HepG2 (cell line): Measurements from ENCODE around the gene ZNF660. TPM values are rescaled to one million over a fixed set of nuclear protein-coding genes. Genes with fewer than 3 reads are reported as not detected.

Experiments
- ARNTL ChIP-seq: sonication (generic); formaldehyde crosslinking; IDR thresholded peaks from 2 replicates; pipeline ENCODE4 v1.4.0; 2020; ENCODE audit warnings: mild to moderate bottlenecking, missing genetic modification reagents
- BRD4 ChIP-seq: sonication (generic); formaldehyde crosslinking; IDR thresholded peaks from 2 replicates; pipeline ENCODE4 v1.4.0; 2020; ENCODE audit warnings: missing genetic modification reagents
- CTCF ChIP-seq: sonication (generic); formaldehyde crosslinking; IDR thresholded peaks from 2 replicates; pipeline ENCODE4 v1.5.0; 2020; ENCODE audit warnings: mild to moderate bottlenecking, missing genetic modification reagents, moderate library complexity
- KDM2A ChIP-seq: sonication (generic); formaldehyde crosslinking; IDR thresholded peaks from 2 replicates; pipeline ENCODE4 v1.4.0; 2020; ENCODE audit warnings: low read depth, missing genetic modification reagents, borderline replicate concordance
- NR2C2 ChIP-seq: sonication (generic); formaldehyde crosslinking; IDR thresholded peaks from 2 replicates; pipeline ENCODE4 v1.4.0; 2020; ENCODE audit warnings: missing genetic modification reagents, mild to moderate bottlenecking, moderate library complexity, borderline replicate concordance
- PHF20 ChIP-seq: sonication (generic); formaldehyde crosslinking; IDR thresholded peaks from 2 replicates; pipeline ENCODE4 v1.5.0; 2020; ENCODE audit warnings: mild to moderate bottlenecking, missing genetic modification reagents
- POLR2AphosphoS5 ChIP-seq: IDR thresholded peaks from 2 replicates; pipeline ENCODE4 v1.6.1; 2012; ENCODE audit warnings: low read depth, low read length
- ZBTB10 ChIP-seq: sonication (generic); formaldehyde crosslinking; IDR thresholded peaks from 2 replicates; pipeline ENCODE4 v1.4.0; 2020; ENCODE audit warnings: missing genetic modification reagents, borderline replicate concordance
- ZNF142 ChIP-seq: sonication (generic); formaldehyde crosslinking; IDR thresholded peaks from 2 replicates; pipeline ENCODE4 v1.4.0; 2020; ENCODE audit warnings: missing genetic modification reagents
- ZNF761 ChIP-seq: sonication (generic); formaldehyde crosslinking; conservative IDR thresholded peaks from 2 replicates; pipeline ENCODE4 v1.4.0; 2020; ENCODE audit warnings: mild to moderate bottlenecking, missing genetic modification reagents
- polyA plus RNA-seq, 8 experiments: library from polyadenylated mRNA; depleted of rRNA in 3 of 8; stranded (reverse) in 7 of 8; unstranded in 1 of 8; fragments of >200 nt; fragmentation: Illumina TruSeq in 4 of 8; extraction: Trizol in 4 of 8; gene quantifications; 2 replicates each; pipeline versions ENCODE4 v1.2.1 to v1.2.3, GENCODE V29; 2011 to 2016; ENCODE audit warnings: low read depth in 4 of 8, missing spikeins in 1 of 8, mixed read lengths in 1 of 8; ENCODE audit not compliant: insufficient read depth in 1 of 8
- total RNA-seq, 5 experiments: library from RNA; depleted of rRNA; stranded (reverse); fragments of >200 nt; fragmentation: Illumina TruSeq; extraction: Trizol; gene quantifications; 2 replicates each; pipeline ENCODE4 v1.2.3, GENCODE V29; 2016; ENCODE audit warnings: low read depth in 1 of 5
- TF ChIP-seq, protein P1 (sequence below): sonication (generic); formaldehyde crosslinking; IDR thresholded peaks from 2 replicates; pipeline ENCODE4 v1.5.1; 2020; ENCODE audit warnings: mild to moderate bottlenecking, missing genetic modification reagents, moderate library complexity
- TF ChIP-seq, protein P2 (sequence below): sonication (generic); formaldehyde crosslinking; IDR thresholded peaks from 2 replicates; pipeline ENCODE4 v1.5.0; 2020; ENCODE audit warnings: missing genetic modification reagents

ZNF660 gene
- total and polyA plus RNA-seq, 2 of the 13 experiments (the other 11 are each of a cell fraction or from before 2014, with no cell fraction given): 0.91 to 3.3 TPM

DNA sequence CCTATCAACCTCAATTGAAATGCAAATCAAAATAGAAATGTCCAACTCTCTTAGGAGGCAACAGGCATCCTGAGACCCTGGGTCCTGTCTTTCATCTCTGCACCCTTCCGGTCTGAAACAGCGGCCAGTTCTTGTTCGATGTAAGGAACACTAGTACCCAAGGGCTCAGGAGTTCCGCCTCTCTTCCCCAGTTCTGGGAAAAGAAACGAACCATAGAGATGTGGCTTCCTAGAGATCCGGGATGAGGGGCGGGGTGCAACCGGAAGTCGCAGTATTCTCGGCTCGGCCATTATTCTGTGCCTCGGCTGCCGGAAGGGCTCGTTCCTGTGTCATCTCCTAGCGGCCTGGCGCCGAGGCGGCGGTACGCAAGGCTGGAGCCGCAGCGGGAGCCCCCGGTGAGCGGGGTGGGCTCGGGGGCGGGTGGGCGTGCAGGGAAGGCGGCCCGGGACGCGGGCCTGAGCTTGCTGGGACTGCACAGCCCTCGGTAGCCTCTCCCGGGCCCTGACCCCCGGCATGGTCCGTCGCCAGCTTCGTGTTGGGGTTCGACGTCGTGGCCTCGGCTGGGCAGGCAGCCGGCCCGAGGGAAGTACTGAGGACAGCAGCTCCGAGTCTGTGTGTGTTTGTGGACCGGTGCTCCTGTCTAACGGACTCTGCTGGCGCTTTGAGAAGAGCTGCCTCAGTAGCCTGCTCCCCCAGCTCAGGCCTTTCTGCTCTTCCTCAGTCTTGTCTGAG, 40.2 kb downstream of the ZNF660 start, which contains the start of gene ZNF197 (continued):
- peak; percentile 49 for TF ChIP-seq NR2C2 (CRISPR knock-in tag)
- no peak for TF ChIP-seq ZNF142 (CRISPR knock-in tag)
- TF ChIP-seq PHF20 (CRISPR knock-in tag): peak; percentile 76
- TF ChIP-seq ARNTL (CRISPR knock-in tag): no peak
- peak; percentile 49; the same call in 1 of the 2 replicates for TF ChIP-seq KDM2A (CRISPR knock-in tag)
- TF ChIP-seq, protein P1, sequence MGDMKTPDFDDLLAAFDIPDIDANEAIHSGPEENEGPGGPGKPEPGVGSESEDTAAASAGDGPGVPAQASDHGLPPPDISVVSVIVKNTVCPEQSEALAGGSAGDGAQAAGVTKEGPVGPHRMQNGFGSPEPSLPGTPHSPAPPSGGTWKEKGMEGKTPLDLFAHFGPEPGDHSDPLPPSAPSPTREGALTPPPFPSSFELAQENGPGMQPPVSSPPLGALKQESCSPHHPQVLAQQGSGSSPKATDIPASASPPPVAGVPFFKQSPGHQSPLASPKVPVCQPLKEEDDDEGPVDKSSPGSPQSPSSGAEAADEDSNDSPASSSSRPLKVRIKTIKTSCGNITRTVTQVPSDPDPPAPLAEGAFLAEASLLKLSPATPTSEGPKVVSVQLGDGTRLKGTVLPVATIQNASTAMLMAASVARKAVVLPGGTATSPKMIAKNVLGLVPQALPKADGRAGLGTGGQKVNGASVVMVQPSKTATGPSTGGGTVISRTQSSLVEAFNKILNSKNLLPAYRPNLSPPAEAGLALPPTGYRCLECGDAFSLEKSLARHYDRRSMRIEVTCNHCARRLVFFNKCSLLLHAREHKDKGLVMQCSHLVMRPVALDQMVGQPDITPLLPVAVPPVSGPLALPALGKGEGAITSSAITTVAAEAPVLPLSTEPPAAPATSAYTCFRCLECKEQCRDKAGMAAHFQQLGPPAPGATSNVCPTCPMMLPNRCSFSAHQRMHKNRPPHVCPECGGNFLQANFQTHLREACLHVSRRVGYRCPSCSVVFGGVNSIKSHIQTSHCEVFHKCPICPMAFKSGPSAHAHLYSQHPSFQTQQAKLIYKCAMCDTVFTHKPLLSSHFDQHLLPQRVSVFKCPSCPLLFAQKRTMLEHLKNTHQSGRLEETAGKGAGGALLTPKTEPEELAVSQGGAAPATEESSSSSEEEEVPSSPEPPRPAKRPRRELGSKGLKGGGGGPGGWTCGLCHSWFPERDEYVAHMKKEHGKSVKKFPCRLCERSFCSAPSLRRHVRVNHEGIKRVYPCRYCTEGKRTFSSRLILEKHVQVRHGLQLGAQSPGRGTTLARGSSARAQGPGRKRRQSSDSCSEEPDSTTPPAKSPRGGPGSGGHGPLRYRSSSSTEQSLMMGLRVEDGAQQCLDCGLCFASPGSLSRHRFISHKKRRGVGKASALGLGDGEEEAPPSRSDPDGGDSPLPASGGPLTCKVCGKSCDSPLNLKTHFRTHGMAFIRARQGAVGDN: peak; percentile 88
- TF ChIP-seq CTCF: peak; percentile 29; the same call in 1 of the 2 replicates
- no peak for TF ChIP-seq ZBTB10 (CRISPR knock-in tag)
- peak; percentile 54; the same call in 1 of the 2 replicates for TF ChIP-seq BRD4 (CRISPR knock-in tag)
- no peak for TF ChIP-seq ZNF761
- TF ChIP-seq, protein P2, sequence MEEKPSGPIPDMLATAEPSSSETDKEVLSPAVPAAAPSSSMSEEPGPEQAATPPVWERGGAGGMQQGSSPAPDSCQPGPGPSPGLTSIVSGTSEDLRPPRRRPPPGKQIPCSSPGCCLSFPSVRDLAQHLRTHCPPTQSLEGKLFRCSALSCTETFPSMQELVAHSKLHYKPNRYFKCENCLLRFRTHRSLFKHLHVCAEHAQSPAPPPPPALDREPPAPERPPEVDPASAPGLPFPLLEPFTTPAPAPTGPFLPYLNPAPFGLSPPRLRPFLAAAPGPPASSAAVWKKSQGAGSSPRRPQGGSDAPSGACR (CRISPR knock-in tag): 0 out of 2 replicates have a peak, but pooled peaks have one; percentile 41
- TF ChIP-seq POLR2AphosphoS5: peak; percentile 52; the same call in 1 of the 2 replicates
